H9 (cell line): ENCODE data around the gene CPA4. TPM values are rescaled to one million over a fixed set of nuclear protein-coding genes. Genes with fewer than 3 reads are reported as not detected.

Experiments used
- DNase-seq: peaks from one replicate; pipeline ENCODE4 v3.0.0-alpha.2; 2017
- H2AFZ ChIP-seq: one replicate; pipeline ENCODE4 v1.6.1; 2013; ENCODE audit warnings: mild to moderate bottlenecking, low read length, control low read depth, moderate library complexity
- H2AK5ac ChIP-seq: 2 replicates; pipeline ENCODE4 v1.6.1; 2013; ENCODE audit warnings: low read length, control low read depth, mixed read lengths; ENCODE audit not compliant: insufficient read length
- H2BK120ac ChIP-seq: one replicate; pipeline ENCODE4 v1.6.1; 2013; ENCODE audit warnings: low read depth, mild to moderate bottlenecking, low read length, control low read depth, inconsistent platforms; ENCODE audit not compliant: poor library complexity, severe bottlenecking
- H2BK12ac ChIP-seq: 2 replicates; pipeline ENCODE4 v1.6.1; 2013; ENCODE audit warnings: low read length, control low read depth, mixed read lengths, low read depth; ENCODE audit not compliant: insufficient read length
- H2BK15ac ChIP-seq: 2 replicates; pipeline ENCODE4 v1.6.1; 2013; ENCODE audit warnings: low read depth, low read length, control low read depth
- H2BK20ac ChIP-seq: one replicate; pipeline ENCODE4 v1.6.1; 2013; ENCODE audit warnings: low read depth, mild to moderate bottlenecking, low read length, control low read depth, inconsistent platforms; ENCODE audit not compliant: poor library complexity, severe bottlenecking
- H2BK5ac ChIP-seq: 2 replicates; pipeline ENCODE4 v1.6.1; 2013; ENCODE audit warnings: low read length, control low read depth, mixed read lengths; ENCODE audit not compliant: insufficient read length
- H3K14ac ChIP-seq: 2 replicates; pipeline ENCODE4 v1.6.1; 2013; ENCODE audit warnings: low read length, control low read depth; ENCODE audit not compliant: insufficient read depth
- H3K18ac ChIP-seq: 2 replicates; pipeline ENCODE4 v1.6.1; 2013; ENCODE audit warnings: low read depth, mild to moderate bottlenecking, mixed read lengths, low read length, control low read depth; ENCODE audit not compliant: insufficient read length
- H3K23ac ChIP-seq: 2 replicates; pipeline ENCODE4 v1.6.1; 2013; ENCODE audit warnings: low read length, control low read depth, mixed read lengths, low read depth; ENCODE audit not compliant: insufficient read length
- H3K23me2 ChIP-seq: 2 replicates; pipeline ENCODE4 v1.6.1; 2013; ENCODE audit warnings: low read depth, mild to moderate bottlenecking, mixed read lengths, low read length, control low read depth; ENCODE audit not compliant: insufficient read length, poor library complexity, severe bottlenecking
- H3K27ac ChIP-seq: 2 replicates; pipeline ENCODE4 v1.5.1; 2013; ENCODE audit warnings: low read length, control low read depth, mixed read lengths, low read depth; ENCODE audit not compliant: insufficient read length
- H3K27me3 ChIP-seq: 2 replicates; pipeline ENCODE4 v1.6.1; 2013; ENCODE audit warnings: low read length, control low read depth, inconsistent platforms; ENCODE audit not compliant: insufficient read depth
- H3K4ac ChIP-seq: 2 replicates; pipeline ENCODE4 v1.6.1; 2013; ENCODE audit warnings: low read depth, mild to moderate bottlenecking, control low read depth, inconsistent platforms, low read length, moderate library complexity
- H3K4me1 ChIP-seq: 2 replicates; pipeline ENCODE4 v1.6.1; 2013; ENCODE audit warnings: low read length, control low read depth, inconsistent platforms; ENCODE audit not compliant: insufficient read depth
- H3K4me2 ChIP-seq: 2 replicates; pipeline ENCODE4 v1.6.1; 2013; ENCODE audit warnings: low read length, control low read depth, mixed read lengths; ENCODE audit not compliant: insufficient read length, insufficient read depth
- H3K56ac ChIP-seq: 2 replicates; pipeline ENCODE4 v1.6.1; 2013; ENCODE audit warnings: low read depth, mild to moderate bottlenecking, mixed read lengths, low read length, control low read depth; ENCODE audit not compliant: insufficient read length
- H3K79me1 ChIP-seq: 2 replicates; pipeline ENCODE4 v1.6.1; 2013; ENCODE audit warnings: low read depth, mild to moderate bottlenecking, moderate library complexity, low read length, control low read depth, inconsistent platforms; ENCODE audit not compliant: insufficient read depth, poor library complexity, severe bottlenecking
- H3K79me2 ChIP-seq: 2 replicates; pipeline ENCODE4 v1.6.1; 2013; ENCODE audit warnings: low read length, control low read depth, inconsistent platforms; ENCODE audit not compliant: insufficient read depth
- H3K9ac ChIP-seq: 2 replicates; pipeline ENCODE4 v1.6.1; 2013; ENCODE audit warnings: low read length, control low read depth, mixed read lengths; ENCODE audit not compliant: insufficient read length; ENCODE audit errors: extremely low read depth
- H3K9me3 ChIP-seq: one replicate; pipeline ENCODE4 v1.6.1; 2013; ENCODE audit warnings: low read depth, low read length, inconsistent platforms; ENCODE audit not compliant: control insufficient read depth
- H3T11ph ChIP-seq: one replicate; pipeline ENCODE4 v1.6.1; 2013; ENCODE audit warnings: mild to moderate bottlenecking, low read length, control low read depth, inconsistent platforms
- H4K20me1 ChIP-seq: one replicate; pipeline ENCODE4 v1.6.1; 2013; ENCODE audit not compliant: control insufficient read depth, insufficient read length, insufficient read depth
- H4K5ac ChIP-seq: 2 replicates; pipeline ENCODE4 v1.6.1; 2013; ENCODE audit warnings: low read depth, mild to moderate bottlenecking, mixed read lengths, low read length, control low read depth; ENCODE audit not compliant: insufficient read length
- H4K8ac ChIP-seq: replicated peaks from 2 replicates; pipeline ENCODE4 v1.6.1; 2013; ENCODE audit warnings: low read length, control low read depth, mixed read lengths, low read depth; ENCODE audit not compliant: insufficient read length
- H4K91ac ChIP-seq: 2 replicates; pipeline ENCODE4 v1.6.1; 2013; ENCODE audit warnings: low read depth, mild to moderate bottlenecking, moderate library complexity, mixed read lengths, low read length, control low read depth; ENCODE audit not compliant: insufficient read length
- H3K27ac Mint-ChIP-seq, 3 experiments: 2 replicates in 2 of 3; 3 replicates in 1 of 3; pipeline ENCODE4 v1.8.0; 2020 to 2021; ENCODE audit warnings: mixed read lengths in 3 of 3, mild to moderate bottlenecking in 1 of 3, moderate library complexity in 1 of 3
- H3K27me3 Mint-ChIP-seq: 2 replicates; pipeline ENCODE4 v1.8.0; 2021; ENCODE audit warnings: low read depth, mild to moderate bottlenecking, moderate library complexity, mixed read lengths
- H3K36me3 Mint-ChIP-seq, 3 experiments: 2 replicates in 2 of 3; 3 replicates in 1 of 3; pipeline ENCODE4 v1.8.0; 2020 to 2021; ENCODE audit warnings: low read depth in 3 of 3, mixed read lengths in 3 of 3; ENCODE audit not compliant: insufficient read depth in 1 of 3
- H3K4me1 Mint-ChIP-seq, 2 experiments: 2 replicates each; pipeline ENCODE4 v1.8.0; 2020; ENCODE audit warnings: mixed read lengths in 2 of 2
- H3K4me3 Mint-ChIP-seq, 2 experiments: 2 replicates in 1 of 2; 3 replicates in 1 of 2; pipeline ENCODE4 v1.8.0; 2020 to 2021; ENCODE audit warnings: mild to moderate bottlenecking in 2 of 2, mixed read lengths in 2 of 2, moderate library complexity in 1 of 2
- H3K9me3 Mint-ChIP-seq, 2 experiments: 2 replicates in 1 of 2; 3 replicates in 1 of 2; pipeline ENCODE4 v1.8.0; 2020; ENCODE audit warnings: mild to moderate bottlenecking in 2 of 2, mixed read lengths in 2 of 2, moderate library complexity in 1 of 2
- WGBS: extraction: QIAGEN DNeasy Blood & Tissue Kit; methylation state at CpG from one replicate; pipeline ENCODE4 v1.1.7; 2013; ENCODE audit warnings: missing lambda C conversion rate, low lambda C conversion rate, mixed read lengths; ENCODE audit not compliant: insufficient read length; ENCODE audit errors: extremely low coverage; 5-methylcytosine and 5-hydroxymethylcytosine counted together
- total RNA-seq: library from RNA; stranded (reverse); gene quantifications from 2 replicates; pipeline ENCODE4 v1.2.1, GENCODE V29; 2021
- TF ChIP-seq, protein P1 (sequence below): fragments of 200-600 bp; sonication (generic); conservative IDR thresholded peaks from 3 replicates; pipeline ENCODE4 v1.8.0; 2021; ENCODE audit warnings: antibody characterized with exemption, mild to moderate bottlenecking

The CPA4 gene
- total RNA-seq, 1 experiment from 2014 or later = not detected

DNA sequence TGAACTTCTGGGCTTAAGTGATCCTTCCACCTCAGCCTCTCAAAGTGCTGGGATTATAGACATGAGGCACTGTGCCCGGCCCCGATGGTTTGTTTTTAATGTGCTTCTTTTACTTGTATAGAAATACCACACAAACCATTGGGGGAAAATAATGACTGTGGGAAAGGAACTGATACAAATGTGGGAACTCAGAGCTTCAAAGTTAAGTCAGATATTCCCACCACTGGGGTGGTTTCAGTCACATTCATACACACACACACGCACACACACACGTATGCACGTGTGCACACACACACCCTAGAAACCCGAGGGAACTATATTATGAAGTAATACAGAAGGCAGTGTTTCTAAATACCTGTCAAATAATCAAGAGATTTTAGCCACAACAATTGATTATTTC, 17.0 kb downstream of the CPA4 start:
- Histone ChIP-seq H3K4me2 (no peak overlapping the region), H3K79me1 (no peaks in the 10 kb centered on the region), H3K18ac (no peak overlapping the region), H3K56ac (no peak overlapping the region), H3K23me2 (no peaks in the 10 kb centered on the region), H2BK20ac (no peak overlapping the region), H3T11ph (no peak overlapping the region), H3K79me2 (no peaks in the 10 kb centered on the region), H4K5ac (no peak overlapping the region), H4K91ac (no peak overlapping the region), H3K9ac (no peak overlapping the region), H3K14ac (no peak overlapping the region), H2BK15ac (no peak overlapping the region), H3K4ac (no peak overlapping the region), H4K20me1 (no peaks in the 10 kb centered on the region), H3K9me3 (no peaks in the 10 kb centered on the region), H3K4me1 (no peaks in the 10 kb centered on the region), H4K8ac (no peak overlapping the region), H2BK120ac (no peak overlapping the region), H3K27me3 (no peaks in the 10 kb centered on the region), H2BK12ac (no peak overlapping the region), H2AK5ac (no peak overlapping the region), H3K23ac (no peak overlapping the region), H2BK5ac (no peak overlapping the region), H3K27ac (no peak overlapping the region), H2AFZ (no peak overlapping the region)
- TF ChIP-seq, protein P1, sequence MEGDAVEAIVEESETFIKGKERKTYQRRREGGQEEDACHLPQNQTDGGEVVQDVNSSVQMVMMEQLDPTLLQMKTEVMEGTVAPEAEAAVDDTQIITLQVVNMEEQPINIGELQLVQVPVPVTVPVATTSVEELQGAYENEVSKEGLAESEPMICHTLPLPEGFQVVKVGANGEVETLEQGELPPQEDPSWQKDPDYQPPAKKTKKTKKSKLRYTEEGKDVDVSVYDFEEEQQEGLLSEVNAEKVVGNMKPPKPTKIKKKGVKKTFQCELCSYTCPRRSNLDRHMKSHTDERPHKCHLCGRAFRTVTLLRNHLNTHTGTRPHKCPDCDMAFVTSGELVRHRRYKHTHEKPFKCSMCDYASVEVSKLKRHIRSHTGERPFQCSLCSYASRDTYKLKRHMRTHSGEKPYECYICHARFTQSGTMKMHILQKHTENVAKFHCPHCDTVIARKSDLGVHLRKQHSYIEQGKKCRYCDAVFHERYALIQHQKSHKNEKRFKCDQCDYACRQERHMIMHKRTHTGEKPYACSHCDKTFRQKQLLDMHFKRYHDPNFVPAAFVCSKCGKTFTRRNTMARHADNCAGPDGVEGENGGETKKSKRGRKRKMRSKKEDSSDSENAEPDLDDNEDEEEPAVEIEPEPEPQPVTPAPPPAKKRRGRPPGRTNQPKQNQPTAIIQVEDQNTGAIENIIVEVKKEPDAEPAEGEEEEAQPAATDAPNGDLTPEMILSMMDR = no peak
- Mint-ChIP-seq H3K36me3 (peaks cover 0 to 13% (median 5%) of the 10 kb centered on the region in 3 experiments; a peak in 5 of 7 replicates), H3K27ac (no peak overlapping the region), H3K4me1 (no peaks in the 10 kb centered on the region), H3K9me3 (peaks cover 9 to 13% of the 10 kb centered on the region in 2 experiments), H3K27me3 (no peaks in the 10 kb centered on the region; the same call in 1 of the 2 replicates), H3K4me3 (no peak overlapping the region)
- no CpG with 5 or more reads among the region's 6 CpGs for WGBS
- no peak for DNase-seq
